Heart left ventricle (tissue), 13 donors: ENCODE measurements around the gene CHRNA7.

Experiments used
- POLR2A ChIP-seq, 2 donors: fragments of 450-650 bp; IDR thresholded peaks; one replicate each; pipeline ENCODE4 v1.6.1; 2017; ENCODE audit warnings: antibody characterized with exemption in 2 of 2, mild to moderate bottlenecking in 2 of 2, moderate library complexity in 2 of 2
- TF ChIP-seq, protein P1 (sequence below), 12 donors: fragments of 200-600 bp; sonication (generic) in 4 of 12; IDR thresholded peaks; one replicate each; pipeline versions ENCODE4 v1.5.0 to v1.8.0; 2018 to 2022; ENCODE audit warnings: antibody characterized with exemption in 12 of 12, mild to moderate bottlenecking in 5 of 12
- donor health status: ischemic (EF 13 %, LVEDD 7.1; RV severe dilation, severe dysfunction).
- donor health status: DM: no; HTN: yes; CAD: no.
- donor health status: DM: no; HTN: no; CAD: no.
- donor health status: ischemic (EF 25% LVEDD 6.9; RV normal size, moderate dysfunction).
- donor health status: ischemic (EF 25% LVEDD 5.7; RV mildly dilated, moderate dysfunction).
- donor health status: ischemic (EF 35%, LVEDD 5.7; RV mildly dilated, moderate dysfunction).
- donor health status: nonischemic (EF 11% LVEDD 7.7; RV severe dilation, severe dysfunction).
- donor health status: DM: yes; HTN: yes; CAD: no.
- donor health status: PGD.
- donor health status: ischemic (EF 29% LVEDD 5.4; RV normal size, mild dysfunction).
- donor health status: nonischemic (EF 23%, LVEDD 6.1; RV moderate dilation, normal function).

DNA sequence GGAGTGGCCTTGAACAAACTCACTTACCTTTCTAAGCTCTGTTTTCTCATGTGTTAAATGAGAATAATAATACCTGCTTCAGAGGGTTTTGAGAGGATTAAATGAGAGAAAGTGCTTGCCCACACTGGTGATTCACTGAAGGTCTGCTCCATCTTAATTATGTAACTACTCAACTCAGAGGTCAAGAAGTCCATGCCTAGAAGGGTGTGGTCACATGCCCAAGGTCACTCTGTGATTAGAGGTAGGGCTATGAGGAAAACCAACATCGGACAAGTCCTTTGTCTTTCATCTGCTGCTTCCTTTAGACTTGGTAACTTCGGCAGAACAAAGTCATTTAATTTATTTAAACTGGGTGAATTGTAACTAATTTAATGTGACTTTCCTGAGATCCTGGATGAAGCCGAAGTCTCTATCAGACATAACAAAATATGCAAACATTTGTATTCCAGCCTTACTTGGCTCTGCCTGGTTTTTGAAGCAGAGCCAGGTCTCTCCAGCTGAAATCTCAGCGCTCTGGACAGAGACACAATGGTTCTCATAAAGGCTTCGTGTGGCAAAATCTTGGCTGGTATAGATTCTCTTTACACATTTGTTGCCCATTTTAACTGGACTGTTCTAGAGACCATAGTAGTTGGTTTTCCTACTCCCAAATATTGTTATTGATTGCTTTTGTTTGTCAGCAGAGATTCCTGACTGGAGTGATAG, 3.0 kb downstream of the CHRNA7 start:
- TF ChIP-seq POLR2A (IDR thresholded peaks at IDR 0.05): no peak
- TF ChIP-seq, protein P1, sequence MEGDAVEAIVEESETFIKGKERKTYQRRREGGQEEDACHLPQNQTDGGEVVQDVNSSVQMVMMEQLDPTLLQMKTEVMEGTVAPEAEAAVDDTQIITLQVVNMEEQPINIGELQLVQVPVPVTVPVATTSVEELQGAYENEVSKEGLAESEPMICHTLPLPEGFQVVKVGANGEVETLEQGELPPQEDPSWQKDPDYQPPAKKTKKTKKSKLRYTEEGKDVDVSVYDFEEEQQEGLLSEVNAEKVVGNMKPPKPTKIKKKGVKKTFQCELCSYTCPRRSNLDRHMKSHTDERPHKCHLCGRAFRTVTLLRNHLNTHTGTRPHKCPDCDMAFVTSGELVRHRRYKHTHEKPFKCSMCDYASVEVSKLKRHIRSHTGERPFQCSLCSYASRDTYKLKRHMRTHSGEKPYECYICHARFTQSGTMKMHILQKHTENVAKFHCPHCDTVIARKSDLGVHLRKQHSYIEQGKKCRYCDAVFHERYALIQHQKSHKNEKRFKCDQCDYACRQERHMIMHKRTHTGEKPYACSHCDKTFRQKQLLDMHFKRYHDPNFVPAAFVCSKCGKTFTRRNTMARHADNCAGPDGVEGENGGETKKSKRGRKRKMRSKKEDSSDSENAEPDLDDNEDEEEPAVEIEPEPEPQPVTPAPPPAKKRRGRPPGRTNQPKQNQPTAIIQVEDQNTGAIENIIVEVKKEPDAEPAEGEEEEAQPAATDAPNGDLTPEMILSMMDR (IDR thresholded peaks at IDR 0.05): no peak
